HG03045 (cell line): Measurements from ENCODE around the gene CARD11.

ENCODE experiments used
- ATAC-seq: cut with Tn5 transposase; IDR thresholded peaks from one replicate; pipeline ENCODE4 v1.9.1; 2021; ENCODE audit warnings: mild to moderate bottlenecking, moderate library complexity; ENCODE audit not compliant: unreplicated experiment

CARD11 gene

GRCh38 chr7:2880874-2881533 lies 162.7 kb downstream of the CARD11 start:
- ATAC-seq = no peak

GRCh38 chr7:2880051-2880450 lies 163.6 kb downstream of the CARD11 start:
- ATAC-seq = no peak

GRCh38 chr7:2879354-2879753 lies 164.3 kb downstream of the CARD11 start:
- no peak for ATAC-seq

- no peak for ATAC-seq
Measured at GRCh38 chr7:2878306-2878705, 165.4 kb downstream of the CARD11 start.

- ATAC-seq = no peak
Measured at GRCh38 chr7:2876031-2876731, 167.5 kb downstream of the CARD11 start.

- ATAC-seq = no peak
Measured at GRCh38 chr7:2873686-2874551, 169.7 kb downstream of the CARD11 start.

DNA sequence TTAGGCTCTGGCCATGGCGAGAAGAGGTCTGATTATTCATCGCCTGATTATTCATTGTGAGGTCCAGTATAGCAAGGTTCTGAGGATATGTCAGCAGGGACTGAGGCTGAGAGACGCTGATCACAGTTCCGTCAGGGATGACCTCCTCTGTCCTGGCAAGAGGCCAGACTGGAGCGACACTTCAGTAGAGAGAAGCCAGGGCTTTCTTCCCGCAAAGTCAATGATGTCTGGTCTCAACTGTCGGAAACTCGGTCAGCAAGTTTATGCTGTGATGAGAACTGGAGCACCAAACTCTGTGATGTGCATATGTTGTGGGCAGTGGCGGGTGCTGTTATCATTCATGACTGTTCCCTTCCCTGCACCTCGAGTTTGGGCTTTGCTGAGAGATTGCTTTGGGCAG lies 170.5 kb downstream of the CARD11 start:
- ATAC-seq = no peak

GRCh38 chr7:2872296-2872874 lies 171.3 kb downstream of the CARD11 start:
- ATAC-seq = no peak

- ATAC-seq = no peak
Measured at GRCh38 chr7:2870471-2870931, 173.2 kb downstream of the CARD11 start.

- no peak for ATAC-seq
Measured at GRCh38 chr7:2869981-2870380, 173.7 kb downstream of the CARD11 start.

- ATAC-seq = no peak
Measured at GRCh38 chr7:2866601-2867000, 177.1 kb downstream of the CARD11 start.

- ATAC-seq = no peak
Measured at GRCh38 chr7:2864999-2865670, 178.5 kb downstream of the CARD11 start.

GRCh38 chr7:2864204-2864985 lies 179.3 kb downstream of the CARD11 start:
- no peak for ATAC-seq

GRCh38 chr7:2863461-2864066 lies 180.1 kb downstream of the CARD11 start:
- peak; percentile 90 for ATAC-seq

GRCh38 chr7:2862831-2863361 lies 180.8 kb downstream of the CARD11 start:
- peak; percentile 7 for ATAC-seq

GRCh38 chr7:2861509-2861908 lies 182.2 kb downstream of the CARD11 start:
- ATAC-seq = no peak

- ATAC-seq = no peak
Measured at GRCh38 chr7:2860627-2861133, 183.0 kb downstream of the CARD11 start.

- no peak for ATAC-seq
Measured at GRCh38 chr7:2859952-2860351, 183.7 kb downstream of the CARD11 start.

- no peak for ATAC-seq
Measured at GRCh38 chr7:2858621-2859020, 185.0 kb downstream of the CARD11 start.
